ENCODE data around the gene GPR179. TPM values are rescaled to one million over a fixed set of nuclear protein-coding genes. Genes with fewer than 3 reads are reported as not detected.
"Not testable (repeated sequence)": the region's sequence is repeated elsewhere in the genome, so short reads cannot be mapped to it uniquely, and the experiment has no call there.

The GPR179 gene
- polyA plus RNA-seq, 10 donors = 0.15 to 1.5 (median 0.36) TPM

DNA sequence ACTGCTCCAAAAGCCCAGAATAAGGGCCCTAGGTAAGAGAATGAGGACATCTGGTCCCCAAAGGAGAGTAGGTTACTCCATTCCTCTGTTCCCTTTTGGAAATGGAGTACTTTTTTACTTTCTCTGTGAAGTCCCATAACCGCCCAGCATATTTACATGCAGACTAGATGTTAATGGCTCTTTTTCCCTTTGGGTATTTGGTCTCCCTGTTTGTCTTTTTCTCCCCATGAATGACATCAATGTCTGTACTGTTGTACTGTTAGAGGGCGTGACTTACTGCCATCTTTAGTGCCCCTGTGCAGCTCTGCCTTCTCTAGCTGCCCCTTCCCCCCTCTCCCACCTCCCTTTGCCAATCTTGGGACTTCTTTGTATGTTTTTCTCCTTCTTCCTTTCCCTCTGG is 19.0 kb downstream of the GPR179 start:
- DNase-seq = no peak

GRCh38 chr17:38324141-38324697 is 19.5 kb downstream of the GPR179 start:
- no peak for DNase-seq

DNA sequence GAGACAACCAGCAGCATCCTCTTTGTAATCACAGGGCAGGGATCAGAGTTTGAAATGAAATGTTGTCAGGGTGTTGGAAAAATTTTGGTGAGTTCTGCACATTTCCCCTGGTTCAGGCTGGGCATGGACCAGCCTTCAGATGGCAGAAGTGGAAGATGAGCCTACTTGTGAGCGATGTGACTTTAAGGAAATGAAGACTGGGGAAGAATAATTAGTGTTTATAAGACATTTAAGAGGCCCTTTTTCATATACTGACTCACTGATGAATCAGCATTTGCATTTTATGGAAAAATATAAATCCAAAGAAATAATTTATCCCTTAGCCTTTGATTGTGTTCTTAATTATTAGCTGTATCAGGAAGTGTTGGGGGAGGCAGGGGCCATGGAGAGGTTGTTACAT is 20.9 kb downstream of the GPR179 start:
- no peak for DNase-seq

GRCh38 chr17:38322156-38322779 is 21.5 kb downstream of the GPR179 start:
- DNase-seq = peak; percentile 18 to 67 (median 36)

DNA sequence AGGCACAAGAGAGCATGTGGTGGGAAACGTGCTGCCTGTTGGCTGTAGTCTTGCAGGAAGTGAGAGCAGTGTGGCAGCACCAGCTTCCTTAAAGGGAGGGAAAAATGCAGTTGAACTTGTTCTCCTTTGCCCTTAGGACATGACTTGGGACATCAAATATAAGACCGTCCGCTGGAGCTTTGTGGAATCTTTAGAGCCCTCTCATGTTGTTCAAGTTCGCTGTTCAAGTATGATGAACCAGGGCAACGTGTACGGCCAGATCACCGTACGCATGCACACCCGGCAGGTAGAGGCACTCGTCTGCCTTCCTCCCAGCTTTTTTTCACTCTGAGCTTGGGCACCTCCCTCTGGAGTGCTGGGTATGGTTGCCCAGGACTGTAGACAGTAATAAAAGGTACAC is 23.3 kb downstream of the GPR179 start:
- DNase-seq = no peak

DNA sequence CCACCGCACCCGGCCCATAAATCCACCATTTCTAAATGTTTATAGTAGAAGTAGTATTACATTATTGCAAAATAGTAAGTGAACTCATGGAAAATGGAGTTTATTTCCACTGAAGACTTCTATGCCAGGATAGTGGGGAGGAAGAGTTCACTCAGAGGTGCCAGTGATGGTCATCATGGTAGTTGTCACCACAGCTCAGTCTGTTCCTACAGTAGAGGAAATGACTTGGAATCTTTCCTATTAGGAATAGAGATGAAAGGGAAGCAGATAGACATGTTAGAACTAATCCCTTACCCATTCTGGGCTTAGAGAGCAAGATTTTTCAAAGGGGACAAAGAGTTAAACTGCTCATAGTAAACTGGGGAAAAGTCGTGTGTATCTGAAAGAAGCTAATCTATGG is 26.7 kb downstream of the GPR179 start:
- DNase-seq = no peak

DNA sequence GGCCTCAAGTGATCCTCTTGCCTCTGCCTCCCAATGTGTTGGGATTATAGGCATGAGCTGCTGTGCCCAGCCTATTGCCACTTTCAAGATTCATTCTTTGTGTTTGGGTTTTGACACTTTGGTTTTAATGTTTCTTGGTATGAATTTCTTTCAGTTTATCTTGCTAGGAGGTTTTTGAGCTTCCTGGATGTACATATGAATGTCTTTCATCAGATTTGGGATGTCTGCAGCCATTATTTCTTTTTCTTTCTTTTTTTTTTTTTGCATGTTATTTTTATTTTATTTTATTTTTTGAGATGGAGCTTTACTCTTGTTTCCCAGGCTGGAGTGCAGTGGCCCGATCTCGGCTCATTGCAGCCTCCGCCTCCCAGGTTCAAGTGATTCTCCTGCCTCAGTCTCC is 28.3 kb downstream of the GPR179 start:
- no peak for DNase-seq

DNA sequence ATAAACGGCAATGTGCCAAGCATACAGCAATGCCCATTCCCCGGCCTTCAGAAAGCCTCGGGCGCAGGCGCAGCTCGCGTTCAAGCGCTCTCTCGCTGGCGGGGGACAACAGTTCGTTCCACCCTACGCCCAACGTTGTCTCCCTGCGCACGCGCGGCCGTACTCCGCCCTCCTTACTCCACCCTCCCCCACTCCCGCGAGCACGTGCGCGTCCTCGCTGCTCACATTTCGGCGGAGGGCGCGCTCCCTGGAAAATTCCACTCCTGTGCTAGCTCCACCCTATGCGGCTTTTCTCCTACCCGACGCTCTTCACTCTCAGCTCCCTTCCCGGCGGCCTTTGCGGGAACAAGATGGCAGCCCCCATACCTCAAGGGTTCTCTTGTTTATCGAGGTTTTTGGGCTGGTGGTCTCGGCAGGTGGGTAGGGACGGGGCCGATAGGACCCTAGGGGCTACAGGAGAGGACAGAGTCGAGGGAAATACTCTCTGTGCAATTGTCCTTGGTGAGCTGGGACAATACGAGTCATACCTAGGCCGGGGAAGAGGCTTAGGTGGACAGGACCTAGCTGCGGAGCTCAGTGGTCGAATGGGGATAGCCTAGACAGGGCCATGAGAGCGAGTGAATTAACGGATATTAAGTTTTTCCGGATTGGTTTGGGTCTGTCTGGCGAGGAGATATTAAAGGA is 46.8 kb downstream of the GPR179 start, which contains the start of gene MRPL45:
TSS of gene MRPL45 (plus strand) at position 335 of the 684 bp plus-strand sequence. CDS start at position 351, 16 bp downstream.
- peak; percentile 97 to 99 (median 98) for DNase-seq

DNA sequence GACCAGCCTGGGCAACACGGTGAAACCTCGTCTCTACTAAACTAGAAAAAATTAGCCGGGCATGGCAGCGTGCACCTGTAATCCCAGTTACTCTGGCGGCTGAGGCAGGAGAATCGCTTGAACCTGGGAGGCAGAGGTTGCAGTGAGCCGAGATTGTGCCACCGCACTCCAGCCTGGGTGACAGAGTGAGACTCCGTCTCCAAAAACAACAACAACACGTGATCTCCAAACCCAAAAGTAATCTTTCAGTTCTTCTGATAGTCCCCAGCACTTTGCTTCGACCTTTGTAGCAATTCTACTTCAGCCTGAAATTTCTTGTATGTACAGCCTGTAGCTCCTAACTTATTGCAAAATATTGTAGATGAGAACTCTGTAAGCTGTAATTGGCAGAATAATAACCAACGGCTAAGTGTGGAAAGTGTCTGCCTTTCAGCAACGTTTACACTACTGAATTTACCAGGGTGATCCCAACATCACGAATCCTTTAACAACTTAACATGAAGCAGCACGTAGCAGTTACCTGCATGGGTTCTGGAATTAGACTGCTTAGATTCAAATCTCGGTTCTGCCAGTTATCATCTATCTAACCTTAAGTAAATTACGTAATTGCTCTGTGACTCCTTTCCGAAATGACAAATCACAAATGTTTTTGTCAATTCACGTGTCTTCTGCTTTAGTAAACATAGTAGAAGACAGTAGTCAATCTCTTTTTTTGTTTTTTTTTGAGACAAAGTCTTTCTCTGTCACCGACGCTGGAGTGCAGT is 48.0 kb downstream of the GPR179 start:
- DNase-seq = peak in 1 of 3 donors; percentile 14

DNA sequence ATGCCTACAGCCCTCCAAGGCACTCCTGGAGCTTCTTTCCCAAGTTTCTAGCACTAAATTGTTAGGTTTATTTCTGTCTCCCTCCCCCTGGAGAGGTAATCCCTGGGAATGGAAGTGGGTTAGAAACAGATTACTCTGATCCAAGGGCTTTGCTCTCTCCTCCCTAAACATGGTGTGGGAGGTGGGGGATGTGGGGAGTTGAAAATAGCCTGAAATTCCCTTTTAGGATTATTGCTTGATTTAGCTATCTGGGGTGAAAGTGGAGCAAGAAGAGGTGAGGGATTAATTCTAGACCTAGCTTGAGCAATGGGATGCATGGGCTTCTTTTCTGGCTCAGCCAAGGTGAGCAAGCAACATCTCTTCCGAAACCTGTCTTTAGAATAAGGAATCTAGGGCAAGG is 54.0 kb downstream of the GPR179 start:
- DNase-seq = not testable (repeated sequence)

GRCh38 chr17:38288217-38288827 is 55.4 kb downstream of the GPR179 start:
- DNase-seq = peak in 1 of 3 donors; percentile 22

DNA sequence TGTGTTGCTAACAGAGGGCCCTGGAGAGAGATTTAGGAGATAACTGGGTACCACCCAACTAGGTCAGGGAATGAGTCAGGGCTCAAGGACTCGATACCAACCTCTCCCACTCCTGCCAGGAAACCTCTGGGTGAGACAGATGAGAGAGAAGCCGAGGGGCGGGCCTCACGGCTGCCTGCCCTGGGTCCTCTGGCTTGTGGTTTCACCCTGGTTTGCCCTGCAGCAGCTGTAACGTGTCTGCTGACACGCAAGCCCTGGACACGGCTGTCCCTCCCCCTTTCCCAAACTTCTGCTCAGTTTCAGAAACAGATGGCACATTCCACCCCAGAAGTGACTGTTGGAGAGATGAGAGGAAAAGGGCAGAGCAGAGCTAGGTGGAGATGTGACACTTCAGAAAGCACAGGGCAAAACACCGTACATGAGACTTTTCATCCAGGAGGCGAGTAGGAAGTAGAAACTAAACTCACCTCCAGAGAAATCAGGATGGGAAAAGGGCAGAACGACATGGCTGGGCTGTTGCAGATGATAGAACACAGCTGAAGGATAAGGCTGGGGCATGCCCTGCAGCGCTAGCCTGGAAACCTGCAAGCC is 57.2 kb downstream of the GPR179 start:
- peak in 2 of 3 donors; percentile 43 to 72 for DNase-seq

DNA sequence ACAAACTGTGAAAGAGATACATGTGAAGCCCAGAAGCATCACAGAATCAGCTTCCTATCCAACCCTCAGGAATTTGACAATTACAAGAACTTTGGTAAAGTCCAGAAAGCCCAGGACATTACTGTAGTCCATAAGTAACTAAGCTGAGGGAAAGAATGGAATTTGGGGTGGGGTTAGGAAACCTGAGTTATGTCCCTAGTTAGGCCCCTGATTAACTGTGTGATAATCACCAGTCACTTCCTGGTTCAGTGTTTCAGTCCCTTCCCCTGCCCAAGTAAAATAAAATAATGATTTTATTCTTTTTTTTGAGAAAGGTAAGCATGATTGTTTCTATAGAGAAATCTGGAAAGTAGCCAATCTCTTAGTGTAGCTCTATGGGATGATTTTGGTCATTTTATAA is 57.8 kb downstream of the GPR179 start:
- not testable (repeated sequence) for DNase-seq

Other genes starting within 250 kb of the GPR179 start
- gene TBC1D3E, start 216.0 kb downstream of the GPR179 start, polyA plus RNA-seq (ENCODE audit: insufficient read length in 10 of 10) = 1 to 10 TPM in 1 of 10 donors, not detected in 9; 3.1 TPM
- gene TBC1D3, start 151.4 kb downstream of the GPR179 start, polyA plus RNA-seq (ENCODE audit: insufficient read length in 10 of 10) = 1 to 10 TPM in 2 of 10 donors, under 1 TPM in 1, not detected in 7; 0.72 to 5.8 (median 1.8) TPM
- gene MRPL45, start 46.8 kb downstream of the GPR179 start, polyA plus RNA-seq (ENCODE audit: insufficient read length in 10 of 10) = 10 to 100 TPM; 50.7 to 68.8 (median 56.3) TPM
- 10 to 100 TPM; 12.2 to 19.1 (median 15.3) TPM for gene SOCS7, start 7.9 kb upstream of the GPR179 start, polyA plus RNA-seq (ENCODE audit: insufficient read length in 10 of 10)
- 10 to 100 TPM; 23.0 to 47.7 (median 31.3) TPM for gene ARHGAP23, start 84.5 kb upstream of the GPR179 start, polyA plus RNA-seq (ENCODE audit: insufficient read length in 10 of 10)